ENCODE results near the gene ZRSR2.
A peak's percentile ranks its signal among the peaks of the same experiment; 100 is the strongest.

Gene ZRSR2

GRCh38 chrX:15854712-15855567 is 64.7 kb downstream of the ZRSR2 start, which contains the start of gene AP1S2:
Gene AP1S2 (minus strand): TSS chrX:15854813. CDS start chrX:15852524, 2,289 bp downstream.
- DNase-seq: peak; percentile 84

- DNase-seq: no peak
These were observed 65.4 kb downstream of the ZRSR2 start for GRCh38 chrX:15855568-15856221.

DNA sequence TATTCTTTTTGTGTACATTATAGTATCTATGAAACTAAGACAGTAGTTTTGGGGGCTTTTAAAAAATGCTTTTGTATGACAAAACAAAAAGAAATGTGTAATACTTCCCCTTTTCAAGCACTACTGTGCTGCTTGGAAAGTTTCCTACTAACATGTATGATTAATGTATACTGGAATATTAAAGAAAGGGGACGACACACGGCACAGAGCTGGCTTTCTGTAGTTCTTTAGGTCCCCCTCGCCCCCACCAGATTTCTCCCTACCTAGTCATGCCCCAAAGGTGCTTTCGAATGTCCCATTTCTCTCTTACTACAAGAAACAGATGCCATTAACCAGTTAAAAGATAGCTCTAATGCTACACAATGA is 65.9 kb downstream of the ZRSR2 start:
- DNase-seq: no peak

DNA sequence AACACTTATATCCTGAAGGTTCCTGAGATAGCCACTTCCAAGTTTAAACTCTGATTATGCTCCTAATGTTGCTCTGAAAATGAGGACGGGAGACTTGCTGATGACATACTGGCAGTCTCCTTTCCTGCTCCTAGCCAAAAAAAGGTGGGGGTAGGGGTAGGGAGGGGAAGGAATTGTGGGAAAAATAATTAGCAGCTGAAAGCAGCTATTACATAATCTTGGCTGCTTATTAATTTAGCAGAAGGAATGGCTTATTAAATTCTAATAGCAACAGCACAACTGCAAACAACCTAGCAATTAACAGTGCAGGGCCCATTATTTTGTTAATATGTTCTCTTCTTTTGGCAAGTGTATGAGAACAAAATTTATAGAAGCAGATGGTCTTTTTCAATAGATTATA is 66.4 kb downstream of the ZRSR2 start:
- DNase-seq: no peak

DNA sequence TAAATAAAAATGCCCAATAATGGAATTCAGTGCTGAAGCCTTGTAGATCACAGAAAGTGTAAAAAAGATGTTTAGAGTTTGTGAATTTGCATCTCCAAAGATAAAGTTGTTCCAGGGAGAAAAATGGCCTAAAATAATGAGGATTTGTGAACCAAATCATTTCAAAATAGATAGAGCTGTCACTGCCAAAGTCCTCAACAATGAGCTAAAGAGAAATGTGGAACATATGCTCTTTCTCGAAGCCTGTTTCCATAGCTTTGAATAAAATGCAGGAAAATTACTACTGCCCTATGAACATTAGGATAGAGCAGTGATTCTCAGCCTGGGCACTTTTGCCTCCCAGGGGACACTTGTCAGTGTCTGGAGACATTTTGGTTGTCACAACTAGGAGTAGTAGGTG is 67.8 kb downstream of the ZRSR2 start:
- no peak for DNase-seq

GRCh38 chrX:15860921-15861320 is 70.6 kb downstream of the ZRSR2 start:
- DNase-seq: no peak

DNA sequence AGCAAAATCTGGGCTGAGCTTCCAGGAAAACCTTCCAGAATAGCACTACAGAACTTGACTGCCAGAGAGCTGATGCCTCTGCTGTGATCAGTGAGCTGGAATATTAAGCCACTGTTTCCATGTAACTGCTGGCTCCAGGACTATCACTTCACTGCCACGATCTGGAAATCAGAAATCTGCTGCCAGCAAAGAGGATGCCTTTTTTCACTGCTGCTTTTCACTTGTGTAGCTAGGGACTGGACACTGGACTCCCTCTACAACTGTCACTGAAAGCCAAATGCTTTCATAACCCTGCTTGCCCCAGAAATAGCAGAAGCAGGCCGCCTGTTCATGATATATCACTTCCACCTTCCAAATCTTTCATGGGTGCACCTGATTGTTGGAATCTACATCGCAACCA is 73.7 kb downstream of the ZRSR2 start:
- DNase-seq: no peak

DNA sequence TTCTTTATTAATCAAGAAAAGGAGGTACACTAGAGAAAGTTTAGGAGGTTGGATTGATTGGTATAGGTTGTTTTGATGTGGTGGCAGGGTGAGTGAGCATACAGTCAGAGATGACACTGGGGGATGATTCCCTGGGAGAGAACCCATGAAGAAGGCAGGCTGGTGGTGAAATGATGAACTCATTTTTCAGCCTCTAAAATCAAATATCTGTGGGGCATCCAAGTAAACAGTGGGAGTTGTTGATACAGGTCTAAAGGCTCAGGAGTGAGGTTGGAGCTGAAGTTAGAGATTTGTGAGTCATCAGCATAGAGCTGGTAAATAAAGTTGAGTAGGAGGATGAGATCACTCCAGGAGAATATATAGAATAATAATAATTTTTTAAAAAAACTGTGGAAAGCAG is 74.3 kb downstream of the ZRSR2 start:
- DNase-seq: no peak

DNA sequence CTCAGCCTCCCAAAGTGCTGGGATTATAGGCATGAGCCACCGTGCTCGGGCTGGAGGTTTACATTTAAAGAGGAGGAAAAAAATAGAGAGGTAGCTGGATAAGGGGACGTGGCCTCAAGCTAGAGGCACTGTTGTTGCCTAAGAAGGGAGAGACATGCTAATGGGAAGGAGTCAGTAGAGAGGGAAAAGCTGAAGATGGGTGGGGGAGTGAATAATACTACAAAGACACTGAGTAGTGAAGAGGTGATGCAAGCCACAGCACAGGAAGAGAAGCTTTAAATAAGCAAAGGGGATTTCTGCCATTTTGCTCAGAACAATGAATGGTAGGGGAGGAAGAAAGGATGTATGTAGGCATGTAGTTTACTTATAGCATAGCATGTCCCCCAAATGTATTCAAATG is 75.9 kb downstream of the ZRSR2 start:
- no peak for DNase-seq

- no peak for DNase-seq
These were observed 79.4 kb downstream of the ZRSR2 start for GRCh38 chrX:15869695-15870094.

GRCh38 chrX:15870310-15870709 is 80.0 kb downstream of the ZRSR2 start:
- no peak for DNase-seq

All from NCI-H1436 (cell line).